GM19324 (cell line): ENCODE data around the gene SUSD1.
"Not testable (repeated sequence)": the region's sequence is repeated elsewhere in the genome, so short reads cannot be mapped to it uniquely, and the experiment has no call there.

Experiments used
- ATAC-seq: cut with Tn5 transposase; IDR thresholded peaks from one replicate; pipeline ENCODE4 v1.9.1; 2021; ENCODE audit warnings: mild to moderate bottlenecking, moderate library complexity; ENCODE audit not compliant: unreplicated experiment, low FRiP score

SUSD1 gene

DNA sequence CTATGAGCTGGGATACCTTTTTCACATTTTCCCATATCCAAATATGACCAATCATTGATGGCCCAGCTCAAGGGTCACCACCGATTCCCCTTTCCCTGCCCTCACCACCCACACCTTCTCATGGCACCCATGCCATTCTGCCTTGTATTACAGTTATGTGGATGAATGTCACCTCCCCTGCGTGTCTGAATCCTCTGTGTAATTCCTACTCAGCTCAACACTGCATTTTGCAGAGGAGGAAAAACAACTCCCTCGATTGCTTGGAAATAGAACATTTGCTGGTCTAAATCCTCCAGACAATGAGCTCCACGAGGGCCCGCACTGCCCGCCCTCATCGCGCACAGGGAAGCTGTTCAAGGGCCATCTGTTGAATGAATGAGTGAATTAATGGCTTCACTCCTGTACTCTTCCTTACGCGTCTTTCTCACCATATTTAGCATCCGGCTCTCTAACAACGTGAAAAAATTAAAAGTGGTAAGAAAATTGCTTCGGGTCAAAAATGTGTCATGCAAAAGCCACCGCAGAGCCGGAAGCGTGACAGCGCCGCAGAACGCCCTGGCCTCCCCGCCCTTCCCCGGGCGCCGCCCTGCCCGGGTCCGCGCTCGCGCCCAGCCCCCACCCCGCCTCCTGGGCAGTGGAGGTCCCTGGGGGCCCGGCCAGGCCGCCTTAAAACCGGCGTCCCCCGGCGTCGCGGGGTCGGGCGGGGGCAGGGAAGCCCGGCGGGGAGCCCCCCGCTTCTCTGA lies 704 bp downstream of the SUSD1 start:
- ATAC-seq = peak; percentile 93

DNA sequence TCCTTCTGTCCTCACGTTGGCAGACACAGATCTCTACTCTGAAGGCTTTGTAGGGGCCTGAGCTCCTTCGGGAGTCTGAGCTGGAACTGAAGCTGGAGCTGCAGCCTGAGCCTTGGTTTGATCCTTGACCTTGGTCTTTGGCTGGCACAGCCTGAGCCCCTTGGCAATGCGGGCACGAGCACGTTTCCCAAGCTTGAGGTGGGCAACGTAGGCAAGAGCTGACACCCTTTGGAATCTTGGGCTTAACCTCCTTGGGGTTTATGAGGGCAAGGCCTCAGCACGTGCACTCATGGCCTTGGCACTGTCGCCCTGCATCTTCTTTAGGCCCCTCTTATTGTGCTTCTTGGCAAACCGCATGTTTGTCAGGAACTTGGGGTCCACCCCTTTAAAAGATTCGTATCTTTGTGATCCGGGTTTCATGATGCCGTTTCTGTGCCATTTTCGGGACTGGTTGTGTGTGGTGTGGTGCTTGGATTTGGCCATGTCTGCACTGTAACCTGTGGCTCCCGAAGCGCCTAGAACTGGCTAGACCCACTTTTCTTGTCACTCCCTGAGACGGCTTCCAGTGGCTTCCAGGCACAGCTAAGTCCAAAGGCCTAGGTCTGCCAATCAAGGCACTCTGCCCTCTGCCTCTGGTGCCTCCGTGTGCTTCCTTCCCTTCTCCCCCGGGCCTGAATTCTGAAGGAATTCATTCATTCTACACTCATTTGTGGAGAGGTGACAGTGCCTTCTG lies 1.4 kb downstream of the SUSD1 start:
- ATAC-seq = no peak

DNA sequence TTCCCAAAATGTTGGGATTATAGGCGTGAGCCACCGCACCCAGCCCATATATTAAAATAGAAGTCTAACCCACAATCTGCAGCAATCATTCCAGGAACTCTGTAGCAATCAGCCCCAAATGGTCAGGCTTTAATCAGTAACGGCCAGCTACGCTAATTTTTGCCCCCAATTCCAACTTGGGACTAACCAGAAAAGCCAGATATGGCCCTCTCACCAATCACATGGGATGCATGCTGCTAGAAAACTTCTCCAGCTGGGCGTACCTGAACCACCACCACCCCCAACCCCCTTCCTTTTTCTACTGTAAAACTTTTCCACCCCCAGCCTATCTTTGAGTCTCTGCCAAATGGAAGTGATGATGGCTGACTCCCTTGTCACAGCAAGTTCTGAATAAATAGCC lies 4.1 kb downstream of the SUSD1 start:
- ATAC-seq = no peak

DNA sequence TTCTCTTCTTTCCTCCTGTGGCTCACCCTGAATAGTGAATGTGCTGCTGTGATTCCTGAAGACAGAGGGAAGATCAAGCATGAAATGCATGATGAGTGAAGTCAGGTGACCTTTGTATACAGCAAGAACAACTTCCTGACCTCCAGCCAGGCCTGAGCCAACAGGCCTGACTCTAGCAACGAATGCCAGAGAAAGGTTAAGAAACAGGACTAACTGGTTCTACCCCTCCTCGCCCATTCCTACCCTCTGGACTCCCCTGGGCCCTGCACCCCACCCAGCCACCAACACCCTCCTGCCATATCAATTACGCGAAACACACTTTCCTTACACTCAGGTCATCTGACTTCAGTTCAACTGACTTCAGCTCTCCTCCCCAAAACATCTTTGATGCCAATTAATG lies 4.9 kb downstream of the SUSD1 start:
- no peak for ATAC-seq

DNA sequence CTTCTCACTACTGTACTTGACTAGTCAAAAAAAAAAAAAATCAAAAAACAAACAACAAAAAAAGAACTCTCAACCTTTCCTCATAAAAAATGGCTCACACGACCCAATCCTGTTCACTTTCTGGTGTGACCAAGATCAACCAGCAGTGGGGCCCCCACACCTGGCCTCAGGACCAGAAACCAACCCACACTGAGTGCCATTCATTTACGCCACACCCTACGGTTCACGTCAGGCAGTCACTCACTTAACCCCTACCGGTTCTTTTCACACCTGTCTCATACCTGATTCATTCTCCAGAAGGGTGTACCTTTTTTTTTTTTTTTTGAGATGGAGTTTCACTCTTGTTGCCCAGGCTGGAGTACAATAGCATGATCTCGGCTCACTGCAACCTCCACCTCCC lies 5.7 kb downstream of the SUSD1 start:
- ATAC-seq = no peak

DNA sequence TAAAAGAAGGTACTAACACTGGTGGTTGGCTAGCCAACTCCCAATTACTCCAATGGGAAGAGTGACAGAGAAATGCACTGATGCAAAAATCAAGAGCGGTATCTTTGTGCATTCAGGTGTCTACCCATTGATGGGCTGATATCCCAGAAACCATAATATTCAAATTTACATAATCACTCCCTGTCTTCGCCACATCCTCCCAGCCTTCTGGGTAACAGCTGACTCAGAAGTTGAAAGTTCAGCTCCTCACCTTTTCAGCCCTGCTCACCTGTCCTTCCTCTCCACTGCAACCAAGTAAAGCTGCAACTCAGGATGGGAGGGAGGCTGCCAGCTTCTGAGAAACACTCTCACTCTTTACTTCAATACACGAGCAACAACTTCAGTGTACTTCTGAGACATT lies 6.9 kb downstream of the SUSD1 start:
- no peak for ATAC-seq

DNA sequence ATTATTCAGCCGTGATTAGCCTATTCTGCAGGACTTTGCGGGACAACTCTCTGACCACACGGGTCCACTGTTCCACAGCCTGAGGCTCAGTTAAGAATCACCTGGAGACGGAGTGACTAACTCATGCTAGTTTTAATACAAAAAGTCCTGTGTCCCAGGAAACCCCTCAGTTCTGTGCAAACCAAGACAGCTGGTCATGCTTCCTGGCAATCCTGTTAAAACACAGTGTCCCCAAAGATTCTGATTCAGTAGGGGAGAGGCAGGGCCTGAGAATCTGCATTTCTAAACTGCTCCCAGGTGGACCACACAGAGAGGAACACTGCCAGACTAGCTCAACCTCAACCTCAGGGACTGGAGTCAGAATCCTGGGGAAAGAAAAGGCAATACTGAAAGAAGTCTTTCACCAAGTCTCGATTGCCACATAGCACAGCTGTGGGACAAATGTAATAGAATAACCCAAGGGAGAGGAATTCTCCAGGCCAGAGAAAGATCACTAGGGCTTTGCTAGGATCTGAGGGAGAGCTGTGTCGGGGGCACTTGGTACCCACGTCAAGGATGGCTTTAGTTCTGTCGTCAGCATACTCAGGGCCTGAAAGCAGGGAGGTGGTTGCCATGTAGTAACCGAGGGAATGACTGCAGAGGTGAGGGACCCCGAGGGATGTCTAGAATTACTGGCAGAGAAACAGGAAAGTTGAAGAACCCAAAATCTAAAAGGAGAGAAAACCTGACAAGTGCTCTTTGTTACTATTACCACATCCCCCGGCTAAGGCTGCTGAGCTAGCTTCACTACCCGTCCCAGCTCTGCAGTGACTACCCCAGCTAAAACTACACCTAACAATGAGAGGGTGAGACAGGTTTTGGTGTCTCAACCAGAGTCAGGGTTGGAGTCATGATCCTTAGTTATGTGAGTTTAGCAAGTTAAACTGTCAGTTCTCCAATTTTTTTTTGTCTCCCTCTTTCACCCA lies 8.6 kb downstream of the SUSD1 start:
- ATAC-seq = no peak

DNA sequence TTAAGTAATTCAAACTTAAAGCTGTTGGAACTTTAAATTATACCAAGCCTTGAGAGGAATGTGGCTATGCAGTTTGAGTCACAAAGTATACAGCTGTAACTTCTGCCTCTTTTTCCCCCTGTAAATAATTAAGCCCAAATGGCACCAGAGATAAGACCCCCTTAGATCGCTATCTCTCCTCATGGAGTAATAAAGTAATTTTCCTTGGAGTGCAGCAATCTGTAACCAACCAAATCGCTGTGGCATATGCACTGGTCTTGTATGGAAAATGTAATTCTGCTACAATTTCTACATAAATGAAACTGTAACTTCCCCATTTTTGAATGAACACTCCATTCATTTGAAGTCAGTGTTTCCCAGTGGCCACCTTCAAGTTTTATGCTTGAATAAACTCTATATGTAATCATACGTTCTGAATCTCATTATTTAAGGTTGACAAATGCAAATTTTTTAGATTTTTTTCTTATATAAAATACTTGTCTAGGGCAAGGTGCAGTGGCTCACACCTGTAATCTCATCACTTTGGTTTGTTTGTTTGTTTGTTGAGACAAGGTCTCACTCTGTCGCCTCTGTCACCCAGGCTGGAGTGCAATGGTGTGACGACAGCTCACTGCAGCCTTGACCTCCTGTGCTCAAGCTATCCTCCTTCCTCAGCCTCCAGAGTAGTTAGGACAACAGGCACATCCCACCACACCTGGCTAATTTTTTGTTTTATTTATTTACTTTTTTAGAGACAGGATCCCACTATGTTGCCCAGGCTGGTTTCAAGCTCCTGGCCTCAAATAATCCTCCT lies 12.3 kb downstream of the SUSD1 start:
- ATAC-seq = no peak

DNA sequence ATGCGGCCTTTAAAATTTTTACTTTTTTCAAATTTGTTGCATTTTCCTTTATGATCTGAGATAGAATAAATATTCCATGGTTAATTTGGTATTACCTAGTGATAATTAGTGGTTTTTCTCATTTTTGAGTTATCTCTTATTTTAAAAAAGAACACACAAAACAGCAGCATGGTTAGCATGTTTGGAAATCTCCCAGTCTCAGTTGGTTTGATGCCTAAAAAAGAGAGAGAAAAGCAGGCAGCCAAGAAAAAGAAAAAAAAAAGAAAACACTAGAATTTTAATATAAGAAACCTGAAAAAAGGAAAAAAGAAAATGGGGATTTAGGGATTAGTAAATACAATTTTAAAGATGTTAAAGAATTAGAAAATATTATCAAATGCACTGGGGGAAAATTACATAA lies 15.3 kb downstream of the SUSD1 start:
- ATAC-seq = no peak

DNA sequence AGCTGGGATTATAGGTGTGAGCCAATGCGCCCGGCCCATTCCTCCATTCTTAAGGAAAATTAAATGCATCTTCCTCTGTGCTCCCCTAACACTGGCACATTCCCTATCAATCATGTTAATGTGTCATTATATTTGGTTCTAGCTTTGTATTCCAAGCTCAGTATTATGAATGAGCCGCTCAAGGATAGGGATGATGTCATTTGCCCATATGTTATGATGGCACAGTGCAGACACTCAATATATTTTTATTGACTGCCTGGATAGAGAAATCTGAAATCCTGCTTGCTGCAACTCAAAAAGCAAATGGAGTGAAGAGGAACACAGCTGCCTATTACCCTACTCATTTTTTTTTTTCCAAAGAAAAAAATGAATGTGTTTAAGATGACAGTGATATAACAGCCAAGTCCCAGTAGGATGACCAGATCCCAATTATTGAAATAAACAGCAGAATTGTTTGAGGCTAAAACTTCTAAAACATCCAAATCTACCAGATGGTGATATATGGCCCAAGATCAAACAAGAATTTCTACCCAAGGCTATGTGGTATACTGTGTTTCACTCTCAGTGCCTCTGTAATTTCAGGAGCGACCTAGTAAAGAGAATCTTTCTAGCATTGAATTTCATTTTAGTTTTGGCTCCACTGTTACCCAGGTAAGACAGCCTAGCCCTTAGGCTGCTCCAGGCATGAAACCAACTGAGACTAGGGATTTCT lies 16.3 kb downstream of the SUSD1 start:
- no peak for ATAC-seq

DNA sequence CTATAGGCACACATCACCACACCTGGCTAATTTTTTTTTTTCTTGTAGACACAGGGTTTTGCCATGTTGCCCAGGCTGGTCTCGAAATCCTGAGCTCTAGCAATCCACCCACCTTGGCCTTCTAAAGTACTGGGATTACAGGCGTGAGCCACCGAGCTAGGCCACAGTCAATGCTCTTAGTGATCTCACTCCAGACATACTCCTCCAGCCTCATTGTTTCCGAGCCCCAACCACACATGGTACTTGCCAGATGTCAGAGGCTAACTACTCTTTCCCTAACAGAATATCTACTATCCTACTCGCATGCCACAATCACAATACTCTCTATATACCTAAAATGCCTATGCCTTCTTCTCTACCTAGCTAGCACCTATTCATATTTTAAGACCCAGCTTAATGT lies 17.1 kb downstream of the SUSD1 start:
- ATAC-seq = no peak

DNA sequence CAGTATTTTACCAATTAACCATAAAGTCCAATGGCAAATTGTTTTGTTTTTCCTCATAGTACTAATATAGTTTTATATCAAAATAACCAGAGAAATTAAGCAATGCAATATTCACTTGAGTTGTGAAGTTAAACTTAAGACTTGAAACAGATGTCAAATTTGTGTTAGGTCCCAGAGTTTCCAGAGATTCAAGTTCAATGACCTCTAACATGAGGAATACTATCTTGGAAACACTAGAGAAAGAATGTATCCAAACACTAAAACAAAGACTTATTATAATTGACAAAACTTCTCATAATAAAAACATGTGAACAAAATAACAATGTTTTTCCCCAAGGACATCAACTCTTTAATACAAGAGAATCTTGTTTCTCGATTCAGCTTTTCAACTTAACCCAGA lies 18.0 kb downstream of the SUSD1 start:
- no peak for ATAC-seq

DNA sequence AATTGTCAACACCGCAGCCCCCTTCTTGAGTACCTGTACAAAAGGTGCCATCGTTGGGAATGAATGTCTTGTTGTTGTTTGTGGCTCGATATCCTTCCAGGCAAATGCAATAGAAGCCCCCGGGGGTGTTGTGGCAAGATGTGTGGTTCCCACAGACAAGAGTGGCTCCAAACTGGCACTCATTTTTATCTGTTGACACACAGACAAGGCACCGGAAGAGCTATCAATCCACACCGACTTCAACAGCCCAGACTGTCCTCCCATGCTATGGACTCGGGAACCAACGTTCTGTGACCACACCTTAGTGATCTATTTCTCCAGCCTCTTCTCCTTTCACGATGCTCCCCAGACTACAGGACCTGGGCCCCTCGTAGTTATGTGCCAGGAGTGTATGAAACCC lies 25.9 kb downstream of the SUSD1 start:
- ATAC-seq = no peak

DNA sequence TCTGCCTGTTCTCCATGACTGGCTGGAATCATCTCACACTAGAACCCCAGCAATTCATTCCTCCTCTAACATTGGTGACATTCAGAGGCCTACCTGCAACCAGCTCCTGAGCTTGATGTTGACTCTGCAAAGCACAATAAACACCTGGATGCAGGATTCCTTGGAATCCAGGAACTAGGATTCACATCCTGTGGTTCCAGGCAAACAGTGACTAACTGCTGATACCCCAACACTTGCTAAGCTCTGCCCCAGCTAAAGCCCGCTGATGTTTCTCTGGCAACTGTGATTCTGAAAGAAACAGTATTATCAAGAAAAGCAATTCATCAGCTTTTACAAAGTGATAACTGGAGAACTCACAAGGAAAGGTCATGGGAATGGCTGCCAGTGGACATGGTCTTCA lies 29.2 kb downstream of the SUSD1 start:
- ATAC-seq = no peak

DNA sequence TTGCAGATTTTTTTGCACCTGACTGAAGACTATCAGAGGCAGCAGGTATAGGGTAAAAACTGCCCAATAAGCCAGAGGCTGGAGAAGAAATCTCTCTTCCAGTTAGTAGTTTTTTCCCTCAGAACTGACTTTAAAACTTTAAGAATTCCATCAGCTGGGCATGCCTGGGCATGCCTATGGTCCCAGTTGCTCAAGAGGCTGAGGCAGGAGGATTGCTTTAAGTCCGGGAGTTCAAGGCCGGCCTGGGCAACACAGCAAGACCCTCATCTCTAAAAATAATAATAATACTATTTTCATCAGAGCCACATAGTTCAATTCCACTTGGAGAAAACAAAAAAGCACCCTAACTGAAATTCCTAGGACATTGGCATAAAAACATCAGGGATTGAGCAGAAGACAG lies 30.3 kb downstream of the SUSD1 start:
- no peak for ATAC-seq

DNA sequence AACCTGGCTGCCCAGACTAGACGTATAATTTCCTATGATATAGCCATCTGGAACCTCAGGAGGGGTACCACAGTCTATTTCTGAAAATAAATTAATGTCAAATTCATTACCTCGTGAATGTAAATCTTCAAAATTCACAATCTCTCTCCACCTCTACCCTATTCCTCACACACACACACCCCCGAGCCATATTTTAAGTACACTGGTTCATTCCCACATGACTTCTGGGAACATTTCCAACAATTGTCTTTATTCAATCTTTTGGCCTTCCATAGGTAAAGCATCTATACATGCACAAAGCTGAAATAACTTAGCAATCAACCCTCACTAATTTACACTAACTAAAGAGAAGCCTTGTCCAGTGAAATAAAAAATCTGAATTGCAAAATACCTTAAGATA lies 32.7 kb downstream of the SUSD1 start:
- ATAC-seq = no peak

DNA sequence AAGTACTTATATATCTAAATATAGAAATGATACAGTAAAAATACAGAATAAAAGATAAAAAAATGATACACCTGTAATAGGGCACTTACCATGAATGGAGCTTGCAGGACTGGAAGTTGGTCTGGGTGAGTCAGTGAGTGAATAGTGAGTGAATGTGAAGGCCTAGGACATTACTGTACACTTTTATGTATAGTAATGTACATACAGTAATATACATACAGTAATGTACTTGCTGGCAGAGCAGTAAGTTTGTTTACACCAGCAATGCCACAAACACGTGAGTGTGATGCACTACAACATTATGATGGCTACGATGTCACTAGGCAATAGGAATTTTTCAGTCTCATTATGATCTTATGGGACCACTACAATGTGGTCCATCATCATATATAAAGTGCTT lies 34.2 kb downstream of the SUSD1 start:
- peak; percentile 8 for ATAC-seq

DNA sequence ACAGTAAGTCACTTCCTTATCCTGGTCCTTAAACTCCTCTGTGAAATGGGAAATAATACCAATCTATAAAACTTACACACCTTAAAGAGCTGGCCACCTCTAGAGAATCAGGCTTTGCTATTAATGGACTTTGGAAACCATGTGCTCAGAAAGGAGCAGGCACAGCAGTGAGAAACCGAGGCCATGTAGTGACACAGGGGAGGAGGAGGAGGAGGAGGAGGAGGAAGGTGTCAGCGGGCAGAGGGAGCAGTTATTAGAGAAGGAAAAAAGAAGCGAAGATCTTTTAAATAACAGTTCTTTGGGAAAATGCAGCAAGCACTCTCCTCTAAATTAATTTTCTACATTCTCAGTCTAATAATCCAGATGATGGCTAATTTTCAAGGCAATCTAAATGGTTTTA lies 38.0 kb downstream of the SUSD1 start:
- ATAC-seq = no peak

DNA sequence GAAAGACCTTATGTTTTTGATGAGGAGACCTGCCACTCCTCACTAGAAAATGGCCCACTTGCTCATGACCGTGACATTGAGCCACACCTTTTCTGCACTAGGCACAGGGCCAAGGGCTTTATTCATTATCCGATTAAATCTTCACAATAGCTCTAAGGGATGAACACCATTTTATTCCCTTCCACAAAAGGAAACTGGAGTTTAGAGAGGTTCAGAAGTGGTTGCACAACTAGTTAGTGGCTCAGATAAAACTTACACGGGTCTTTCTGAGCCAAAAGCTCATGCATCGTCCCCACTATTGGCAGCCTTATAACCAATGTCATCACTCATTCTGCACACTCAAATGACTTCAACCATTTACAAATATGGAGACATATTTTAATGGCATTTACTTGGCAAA lies 39.4 kb downstream of the SUSD1 start:
- no peak for ATAC-seq

DNA sequence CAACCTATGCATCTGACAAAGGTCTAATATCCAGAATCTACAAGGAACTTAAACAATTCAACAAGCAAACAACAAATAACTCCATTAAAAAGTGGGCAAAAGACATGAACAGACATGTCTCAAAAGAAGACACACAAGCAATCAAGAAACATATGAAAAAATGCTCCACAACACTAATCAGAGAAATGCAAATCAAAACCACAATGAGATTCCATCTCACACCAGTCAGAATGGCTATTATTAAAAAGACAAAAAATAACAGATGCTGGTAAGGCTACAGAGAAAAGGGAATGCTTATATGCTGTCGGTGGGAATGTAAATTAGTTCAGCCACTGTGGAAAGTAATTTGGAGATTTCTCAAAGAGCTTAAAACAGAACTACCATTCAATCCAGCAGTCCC lies 41.3 kb downstream of the SUSD1 start:
- ATAC-seq = not testable (repeated sequence)
